GM21447 (cell line): ENCODE measurements around the gene SGK1.
"Not testable (repeated sequence)": the region's sequence is repeated elsewhere in the genome, so short reads cannot be mapped to it uniquely, and the experiment has no call there.

Source experiments
- ATAC-seq: cut with Tn5 transposase; IDR thresholded peaks from one replicate; pipeline ENCODE4 v1.9.1; 2021; ENCODE audit not compliant: unreplicated experiment

Gene SGK1

DNA sequence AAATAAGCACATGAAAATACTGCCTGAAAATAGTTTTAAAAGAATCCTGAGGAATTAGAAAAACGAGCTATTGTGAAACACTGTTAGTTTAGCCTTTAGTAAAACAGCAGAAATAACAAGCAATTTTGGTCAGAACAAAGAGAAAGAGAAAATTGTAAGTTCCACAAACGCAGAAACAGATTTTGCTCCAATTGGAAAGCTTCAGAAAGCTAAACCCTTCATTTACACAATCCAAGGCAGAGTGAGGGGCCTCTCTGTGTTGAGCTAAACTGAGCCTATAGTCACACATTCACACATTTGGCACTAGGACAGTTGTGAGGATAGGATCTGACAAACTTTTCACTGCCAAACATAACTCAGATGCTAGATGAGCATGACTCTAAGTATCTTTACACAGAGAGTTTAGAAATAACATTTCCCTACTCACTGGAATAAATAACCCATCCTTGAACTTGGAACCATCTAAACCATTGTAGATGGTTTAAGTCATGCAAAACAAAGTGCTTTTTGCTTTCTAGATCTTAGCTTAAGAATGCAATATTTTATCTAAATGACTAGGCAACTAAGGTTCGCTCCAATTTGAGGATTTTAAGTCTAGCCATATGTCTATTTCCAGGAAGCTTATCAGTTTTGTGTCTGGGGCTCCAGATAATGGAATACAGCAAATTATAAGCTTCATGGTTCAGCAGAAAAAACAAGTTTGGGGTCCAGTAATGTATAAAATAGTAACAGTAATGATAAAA is 122.6 kb downstream of the SGK1 start:
- ATAC-seq: no peak

DNA sequence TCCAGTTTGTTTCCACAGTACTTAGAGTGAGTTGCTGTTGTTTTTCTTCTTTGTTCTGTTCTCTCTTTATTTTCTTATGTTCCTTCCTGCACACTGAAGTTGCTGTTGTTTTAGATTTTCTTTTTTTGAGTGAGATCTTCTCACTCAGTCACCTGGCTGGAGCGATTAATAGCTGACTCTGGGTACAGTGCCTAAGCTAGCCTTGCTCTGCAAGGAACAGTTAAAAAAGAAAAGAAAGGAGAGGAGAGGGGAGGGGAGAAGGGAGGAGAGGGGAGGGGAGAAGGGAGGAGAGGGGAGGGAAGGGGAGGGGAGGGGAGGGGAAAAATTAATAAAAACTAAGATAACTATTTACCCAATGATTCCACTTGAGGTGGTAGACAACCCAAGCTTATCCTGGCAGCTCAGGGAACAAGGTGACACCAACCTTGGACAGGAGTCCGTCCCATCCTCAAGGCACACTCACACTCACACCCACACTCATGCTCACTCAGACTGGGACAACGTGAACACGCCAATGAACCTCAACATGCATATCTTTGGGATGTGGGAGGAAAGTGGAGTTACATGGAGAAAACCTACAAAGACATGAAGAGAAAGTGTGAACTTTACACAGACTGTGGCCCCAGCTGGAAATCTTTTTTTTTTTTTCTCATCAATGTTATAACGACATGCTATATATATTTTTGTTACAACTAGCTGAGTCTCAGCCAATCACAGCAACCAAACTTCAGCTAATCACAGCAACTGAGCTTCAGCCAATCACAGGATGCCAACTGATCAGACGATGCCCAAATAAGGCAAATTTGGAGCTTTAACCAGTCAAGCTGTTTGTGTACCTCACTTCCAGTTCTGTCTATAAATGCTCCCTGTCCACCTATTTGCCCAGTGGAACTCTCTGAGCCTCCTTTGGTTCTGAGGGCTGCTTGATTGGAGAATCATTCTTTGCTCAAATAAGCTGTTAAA is 124.1 kb downstream of the SGK1 start:
- no peak for ATAC-seq

DNA sequence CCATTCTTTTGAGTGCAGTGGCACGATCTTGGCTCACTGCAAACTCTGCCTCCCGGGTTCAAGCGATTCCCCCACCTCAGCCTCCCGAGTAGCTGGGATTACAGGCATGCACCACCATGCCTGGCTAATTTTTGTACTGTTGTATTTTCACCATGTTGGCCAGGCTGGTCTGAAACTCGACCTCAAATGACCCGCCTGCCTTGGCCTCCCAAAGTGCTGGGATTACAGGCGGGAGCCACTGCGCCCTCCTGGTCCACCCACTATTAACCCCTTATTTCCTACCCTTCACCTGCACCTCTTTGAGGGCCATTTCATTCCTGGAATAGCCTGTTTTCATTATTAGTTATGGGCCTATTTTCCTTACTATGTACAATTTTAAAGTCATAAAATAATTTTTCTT is 125.3 kb downstream of the SGK1 start:
- ATAC-seq: not testable (repeated sequence)

DNA sequence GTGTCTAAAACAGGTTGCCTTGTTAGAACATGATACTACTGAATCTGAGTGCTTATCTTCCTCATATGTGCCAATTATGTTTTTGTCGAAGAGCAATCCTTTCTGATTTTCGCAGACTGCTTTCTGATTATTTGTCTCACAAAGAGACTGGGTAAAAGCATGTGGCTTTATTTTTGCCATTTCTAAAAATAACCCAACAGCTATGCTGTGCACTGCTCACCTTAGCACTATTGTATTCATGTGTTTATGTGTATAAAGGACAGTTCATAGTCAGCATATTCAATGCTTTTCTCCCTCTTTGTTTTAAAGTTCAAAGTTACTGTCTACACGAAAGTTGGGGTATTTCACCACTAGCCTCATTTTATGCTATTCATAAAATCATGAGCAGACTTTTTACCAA is 127.0 kb downstream of the SGK1 start:
- ATAC-seq: no peak

DNA sequence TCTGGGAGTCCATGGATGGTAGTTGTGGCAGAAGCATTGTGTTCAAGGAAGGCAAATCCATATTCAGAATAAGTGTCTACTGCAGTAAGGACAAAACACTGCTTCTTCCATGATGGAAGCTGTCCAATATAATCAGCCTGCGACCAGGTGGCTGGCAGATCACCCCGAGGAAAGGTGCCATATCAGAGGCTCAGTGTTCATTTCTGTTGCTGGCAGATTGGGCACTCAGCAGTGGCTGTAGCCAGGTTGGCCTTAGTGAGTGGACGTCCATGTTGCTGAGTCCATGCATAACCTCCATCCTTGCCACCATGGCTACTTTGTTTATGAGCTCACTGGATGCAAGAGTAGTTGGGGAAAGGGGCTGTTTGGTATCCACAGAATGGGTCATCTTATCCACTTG is 130.2 kb downstream of the SGK1 start:
- no peak for ATAC-seq

DNA sequence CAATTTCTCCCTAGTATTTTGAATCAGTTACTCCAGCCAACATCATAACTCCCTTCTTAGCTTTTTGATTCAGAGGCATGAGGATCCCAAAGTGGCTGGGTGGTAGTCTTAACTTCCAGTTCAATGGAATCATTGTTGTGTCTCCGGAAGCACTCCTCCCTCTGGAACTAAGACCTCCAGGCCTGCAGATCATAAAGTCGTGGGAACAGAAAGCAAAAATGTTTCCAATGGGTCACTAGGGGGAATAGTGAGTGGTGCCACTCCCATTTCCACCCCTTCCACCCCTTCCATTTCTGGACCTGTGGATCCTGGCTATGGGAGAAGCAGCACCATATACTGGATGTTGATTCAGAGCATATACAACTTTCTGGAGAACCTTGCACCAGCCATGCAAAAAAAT is 130.8 kb downstream of the SGK1 start:
- ATAC-seq: no peak

DNA sequence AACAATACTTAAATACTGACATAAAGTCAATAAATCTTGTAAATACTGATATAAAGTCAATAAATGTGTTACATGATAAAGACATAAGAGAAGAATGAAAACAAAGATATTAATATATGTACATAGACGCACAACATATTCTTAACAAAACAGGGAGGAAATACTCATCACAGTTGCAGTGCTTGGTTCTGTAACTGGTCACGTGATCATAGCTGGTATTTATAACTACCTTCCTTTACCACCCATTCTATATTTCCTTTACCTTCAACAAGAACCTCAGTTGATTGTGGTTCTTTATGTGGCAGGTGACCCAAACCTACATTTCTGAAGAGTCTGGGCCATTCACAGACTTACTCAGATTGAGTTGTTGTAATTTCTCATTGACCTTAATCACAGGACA is 131.6 kb downstream of the SGK1 start:
- no peak for ATAC-seq

DNA sequence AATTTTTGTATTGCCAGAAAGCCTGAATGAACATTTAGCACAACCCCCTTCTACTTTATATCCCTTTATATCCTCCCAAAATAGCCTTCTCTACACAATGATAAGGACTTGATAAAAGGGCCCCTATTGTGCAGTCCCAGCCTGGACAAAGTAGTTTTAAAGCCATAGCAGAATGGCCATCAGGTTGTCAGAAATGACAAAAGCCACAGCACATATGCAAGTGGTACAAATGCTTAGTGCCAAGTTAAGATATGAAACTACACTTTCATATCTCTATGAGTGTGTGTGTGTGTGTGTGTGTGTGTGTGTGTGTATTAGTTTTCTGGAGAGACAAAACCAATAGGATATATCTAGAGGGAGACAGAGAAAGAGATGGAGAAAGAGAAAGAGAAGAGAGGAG is 132.6 kb downstream of the SGK1 start:
- ATAC-seq: no peak

DNA sequence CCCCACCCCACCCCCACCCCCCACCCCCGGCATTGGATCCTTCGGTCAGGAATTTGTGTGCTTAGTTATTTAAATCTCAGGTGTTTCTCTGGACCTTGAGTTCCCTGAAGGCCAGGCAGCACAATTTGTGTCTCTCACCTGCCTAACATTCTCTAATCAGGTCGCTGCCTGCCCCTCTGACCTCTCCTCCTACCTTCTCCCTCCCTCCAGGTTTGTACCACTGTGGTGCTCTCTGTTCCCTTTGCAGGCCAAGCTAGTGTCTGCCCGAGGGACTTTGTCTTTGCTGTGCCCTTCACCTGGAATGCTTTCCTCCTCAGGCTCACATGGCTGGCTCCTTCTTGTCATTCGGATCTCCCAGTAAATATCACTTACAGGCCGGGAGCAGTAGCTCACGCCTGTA is 134.1 kb downstream of the SGK1 start:
- ATAC-seq: no peak

DNA sequence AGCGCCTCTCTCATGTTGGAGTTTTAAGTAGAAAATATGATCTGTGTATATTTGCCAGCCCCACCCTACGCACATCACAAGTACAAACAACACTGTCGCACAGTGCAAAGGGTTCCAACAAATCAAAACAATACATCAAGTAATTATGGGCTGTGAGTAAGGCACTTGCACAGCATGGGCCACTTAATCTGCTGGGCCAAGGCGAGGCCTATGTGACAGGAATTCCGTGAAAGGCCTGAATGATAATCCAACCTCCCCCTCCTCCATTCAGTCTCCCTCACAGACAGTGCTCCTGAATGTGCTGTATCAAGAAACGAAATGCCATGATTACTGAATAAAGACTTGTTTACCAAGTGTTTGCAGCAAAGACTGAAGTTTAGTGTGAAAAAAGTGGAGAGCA is 135.4 kb downstream of the SGK1 start:
- no peak for ATAC-seq

DNA sequence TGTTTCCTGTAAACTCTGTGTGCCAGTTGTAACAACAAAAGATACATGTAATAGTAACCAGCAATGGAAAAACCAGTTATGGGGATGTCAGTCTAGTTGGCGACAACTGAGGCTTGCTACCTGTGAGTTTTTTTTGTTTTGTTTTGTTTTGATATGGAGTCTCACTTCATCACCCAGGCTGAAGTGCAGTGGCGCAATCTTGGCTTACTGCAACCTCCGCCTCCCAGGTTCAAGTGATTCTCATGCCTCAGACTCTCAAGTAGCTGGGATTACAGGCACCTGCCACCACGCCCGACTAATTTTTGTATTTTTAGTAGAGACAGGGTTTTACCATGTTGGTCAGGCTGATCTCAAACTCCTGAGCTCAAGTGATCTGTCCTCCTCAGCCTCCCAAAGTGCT is 136.2 kb downstream of the SGK1 start:
- not testable (repeated sequence) for ATAC-seq

DNA sequence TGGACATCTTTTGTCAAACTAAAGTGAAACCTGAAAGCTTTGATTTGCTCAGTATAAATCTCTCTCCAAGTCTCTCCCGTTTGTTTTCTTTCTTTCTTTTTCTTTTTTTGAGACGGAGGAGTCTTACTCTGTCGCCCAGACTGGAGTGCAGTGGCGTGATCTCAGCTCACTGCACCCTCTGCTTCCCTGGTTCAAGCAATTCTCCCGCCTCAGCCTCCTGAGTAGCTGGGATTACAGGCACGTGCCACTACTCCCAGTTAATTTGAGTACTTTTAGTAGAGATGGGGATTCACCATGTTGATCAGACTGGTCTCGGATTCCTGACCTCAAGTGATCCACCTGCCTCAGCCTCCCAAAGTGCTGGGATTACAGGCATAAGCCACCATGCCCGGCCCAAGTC is 136.7 kb downstream of the SGK1 start:
- not testable (repeated sequence) for ATAC-seq

DNA sequence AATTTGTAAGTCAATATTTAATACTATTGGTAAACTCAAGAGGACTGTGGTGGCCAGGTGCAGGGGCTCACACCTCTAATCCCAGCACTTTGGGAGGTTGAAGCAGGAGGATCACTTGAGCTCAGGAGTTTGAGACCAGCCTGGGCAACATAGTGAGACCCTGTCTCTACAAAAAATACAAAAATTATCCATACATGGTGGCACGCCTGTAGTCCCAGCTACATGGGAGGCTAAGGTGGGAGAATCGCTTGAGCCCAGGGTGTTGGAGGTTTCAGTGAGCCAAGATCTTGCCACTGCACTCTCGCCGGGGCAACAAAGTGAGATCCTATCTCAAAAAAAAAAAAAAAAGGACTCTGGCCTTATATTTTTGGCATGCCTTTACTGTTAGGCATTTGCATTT is 137.4 kb downstream of the SGK1 start:
- not testable (repeated sequence) for ATAC-seq

DNA sequence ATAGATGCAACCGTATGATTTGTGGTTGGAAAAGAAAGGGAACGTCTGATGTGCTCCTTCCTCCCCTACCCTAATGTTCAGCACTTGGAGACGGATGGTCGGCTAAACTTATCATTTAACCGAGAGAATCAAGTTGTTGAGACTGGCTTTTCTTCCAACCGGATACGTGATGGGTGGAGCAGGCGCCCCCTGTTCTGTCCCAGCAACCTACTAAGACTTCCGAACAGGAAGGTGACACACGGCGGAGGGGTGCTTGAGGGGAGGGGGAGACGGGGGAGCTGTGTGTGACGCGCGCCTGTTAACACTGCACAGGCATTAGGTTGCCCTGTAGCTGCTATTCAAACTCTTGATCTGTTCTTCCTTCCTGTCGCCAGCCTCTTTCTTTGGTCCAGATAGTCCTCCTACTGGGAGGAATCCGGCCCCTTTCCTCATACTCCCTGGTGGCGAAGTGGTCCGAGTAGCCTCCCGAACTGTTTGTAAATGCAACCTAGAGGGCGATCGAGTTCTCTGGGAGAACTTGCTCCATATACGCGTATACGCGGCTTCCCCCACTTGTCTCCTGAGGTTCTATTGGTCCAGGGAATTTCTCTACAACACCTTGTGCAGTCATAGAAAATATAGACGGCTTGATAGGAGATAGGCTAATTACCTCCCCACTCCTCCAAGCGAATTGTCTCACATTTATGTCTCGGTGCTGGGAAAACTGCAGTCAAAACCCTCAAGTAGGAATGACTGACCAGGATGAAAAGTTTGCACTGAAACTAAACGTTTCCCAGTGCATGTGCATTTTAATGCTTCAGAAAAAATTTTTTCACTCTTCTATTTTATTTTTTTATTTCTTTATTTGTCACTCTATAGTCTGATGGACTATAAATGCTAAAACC is 139.5 kb downstream of the SGK1 start:
- no peak for ATAC-seq

DNA sequence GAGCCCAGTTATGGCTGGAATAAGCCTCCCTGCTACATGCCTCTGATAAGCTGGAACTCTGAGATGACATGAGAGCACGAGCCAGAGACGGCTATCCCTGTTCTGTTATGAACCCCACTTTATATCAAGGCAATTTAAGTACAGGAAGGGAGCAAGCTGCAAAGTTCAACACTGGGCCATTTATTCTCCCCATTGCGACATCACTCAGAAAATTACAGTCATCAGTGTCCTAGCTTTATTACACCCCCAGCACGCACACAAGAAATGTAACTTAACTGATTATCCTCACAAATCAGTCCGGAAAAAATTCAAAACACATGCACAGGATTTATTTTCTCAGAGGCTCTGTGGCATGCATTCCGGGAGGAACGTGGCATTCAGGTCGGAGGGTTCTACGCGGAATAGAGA is 140.2 kb downstream of the SGK1 start:
- ATAC-seq: no peak

DNA sequence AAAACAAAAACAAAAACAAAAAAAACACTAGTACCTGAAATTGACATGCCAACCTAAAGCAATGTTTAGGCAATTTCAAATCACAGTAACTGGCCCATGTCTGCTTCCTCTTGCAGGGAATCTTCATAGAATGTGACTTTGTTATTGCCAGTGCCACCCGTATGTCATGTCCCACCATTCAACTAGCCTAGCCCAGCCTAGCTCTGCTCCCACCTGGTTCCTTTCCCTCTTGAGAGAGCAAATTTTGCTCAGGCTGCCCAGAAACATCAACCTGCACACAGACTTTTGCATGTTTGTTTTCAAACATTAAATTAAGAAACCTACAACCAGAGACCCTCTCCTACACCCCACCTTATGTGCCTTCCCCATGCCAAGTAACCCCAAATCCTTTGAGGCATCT is 140.7 kb downstream of the SGK1 start:
- ATAC-seq: no peak

DNA sequence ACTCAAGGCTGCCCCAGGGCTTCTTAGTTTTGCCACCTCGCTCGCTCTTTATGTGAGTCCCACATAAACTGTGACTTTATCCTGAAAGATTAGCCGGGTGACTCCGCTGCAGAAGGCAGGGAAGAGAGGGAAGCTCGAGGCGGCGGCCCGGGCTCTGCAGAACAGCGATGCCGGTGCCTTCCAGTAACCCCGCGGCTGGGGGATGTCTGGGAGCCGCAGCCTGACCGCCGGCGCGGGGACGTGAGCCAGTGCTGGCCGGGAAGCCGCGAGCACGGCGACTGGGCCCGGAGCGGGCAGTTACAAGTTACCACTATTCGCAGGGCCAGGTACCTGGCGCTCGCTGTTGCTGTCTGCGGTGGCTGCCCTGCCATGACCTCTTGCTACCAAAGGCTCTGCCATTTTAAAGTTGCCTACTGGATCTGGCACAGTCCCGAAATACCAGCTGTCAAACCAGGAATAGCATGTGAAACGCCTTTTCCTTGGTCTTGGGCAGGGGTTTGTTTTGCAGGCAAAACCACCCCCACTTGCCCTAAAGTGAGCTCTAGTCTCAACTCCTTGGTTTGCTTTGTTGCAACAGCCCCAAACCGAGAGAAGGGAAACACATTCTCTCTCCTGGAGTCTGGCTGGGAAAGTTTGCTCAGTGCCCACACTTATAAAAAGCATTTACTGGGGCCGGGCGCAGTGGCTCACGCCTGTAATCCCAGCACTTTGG is 141.5 kb downstream of the SGK1 start:
- ATAC-seq: no peak

DNA sequence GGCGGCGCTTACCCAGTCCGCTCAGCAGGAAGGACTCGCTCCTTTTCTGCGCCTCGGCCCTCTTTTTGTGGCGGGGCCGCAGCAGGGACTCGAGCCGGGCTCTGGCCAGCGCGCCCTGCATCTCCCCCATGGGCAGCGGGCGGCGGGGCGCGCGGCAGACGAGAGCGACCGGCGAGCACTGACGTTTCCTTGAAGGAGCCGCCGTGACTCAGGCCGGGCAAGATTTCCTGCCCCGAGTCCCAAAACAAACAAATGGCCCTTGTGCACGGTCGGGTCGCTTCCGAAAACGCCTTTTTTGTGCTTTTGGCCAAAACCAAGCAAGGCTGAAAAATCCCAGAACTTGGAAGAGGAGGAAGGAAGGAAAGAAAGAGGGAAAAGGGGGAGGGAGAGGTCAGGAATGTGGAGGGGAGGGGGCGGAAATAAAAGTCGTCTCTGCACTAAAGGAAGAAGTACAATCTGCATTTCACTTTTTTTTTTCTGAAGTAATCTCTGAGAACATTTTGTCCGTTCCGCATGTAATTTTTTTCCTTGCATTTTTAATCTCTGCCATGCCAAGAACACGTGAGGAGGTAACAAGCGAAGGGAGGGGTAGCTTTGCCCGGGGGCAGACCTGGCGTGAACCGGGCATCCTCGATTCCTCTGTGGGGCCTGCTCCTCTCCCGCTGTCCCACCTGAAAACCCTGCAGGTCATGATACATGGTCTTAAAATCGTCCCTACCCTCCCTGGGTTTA is 142.2 kb downstream of the SGK1 start:
- peak; percentile 12 for ATAC-seq

DNA sequence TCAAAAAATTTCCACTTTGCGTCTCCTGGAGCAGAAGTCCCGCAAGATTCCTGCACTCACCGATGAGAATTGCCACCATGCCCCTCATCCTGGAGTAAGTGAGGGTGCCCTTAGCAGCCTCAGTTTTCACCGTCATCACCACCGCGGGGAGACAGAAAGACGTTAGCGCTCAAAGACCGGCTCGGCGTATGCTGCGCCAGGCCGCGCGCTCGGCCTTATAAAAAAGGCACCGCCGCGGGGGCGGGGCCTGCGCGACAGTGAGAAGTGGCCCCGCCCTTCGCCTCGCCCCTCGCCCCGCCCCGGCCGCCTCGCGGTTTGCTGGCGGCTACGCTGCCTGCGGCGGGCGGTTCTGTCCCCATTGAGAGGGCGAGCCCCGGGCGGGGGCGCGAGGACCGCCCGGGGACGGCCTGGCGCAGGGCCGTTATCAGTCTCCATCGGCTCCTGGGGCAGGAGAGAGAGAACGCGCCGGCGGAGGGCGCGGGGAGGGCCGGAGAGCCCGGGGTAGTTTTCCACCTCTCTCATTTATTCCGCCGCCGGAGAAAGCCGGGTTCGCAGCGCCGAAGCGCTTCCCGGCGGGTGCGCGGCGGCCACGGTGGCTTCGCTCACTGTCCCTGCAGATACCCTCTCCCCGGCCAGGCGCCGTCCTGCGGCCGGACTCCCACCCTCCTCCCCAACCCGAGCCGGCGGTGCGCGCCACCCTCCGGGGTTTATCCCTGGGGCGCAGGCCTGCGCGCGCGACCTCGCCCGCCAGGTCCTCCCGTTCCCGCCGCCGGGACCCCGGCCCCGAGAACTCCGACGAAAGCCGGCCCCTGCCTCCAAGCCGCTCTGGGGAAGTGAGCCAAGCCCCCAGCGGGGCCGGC is 143.0 kb downstream of the SGK1 start:
- peak; percentile 66 for ATAC-seq
